GM18507 (cell line): ENCODE results near the gene ARMC12.
"Not testable (repeated sequence)": the region's sequence is repeated elsewhere in the genome, so short reads cannot be mapped to it uniquely, and the experiment has no call there.

Experiments
- DNase-seq: peaks from one replicate; pipeline ENCODE4 v3.0.0; 2011; ENCODE audit warnings: low read depth; ENCODE audit not compliant: insufficient read length; ENCODE audit errors: extremely low spot score
- FAIRE-seq: peaks from 2 replicates; lab custom pipeline; 2011; peaks lifted over from hg19 to GRCh38; lab: Jason Lieb, UNC

The ARMC12 gene

DNA sequence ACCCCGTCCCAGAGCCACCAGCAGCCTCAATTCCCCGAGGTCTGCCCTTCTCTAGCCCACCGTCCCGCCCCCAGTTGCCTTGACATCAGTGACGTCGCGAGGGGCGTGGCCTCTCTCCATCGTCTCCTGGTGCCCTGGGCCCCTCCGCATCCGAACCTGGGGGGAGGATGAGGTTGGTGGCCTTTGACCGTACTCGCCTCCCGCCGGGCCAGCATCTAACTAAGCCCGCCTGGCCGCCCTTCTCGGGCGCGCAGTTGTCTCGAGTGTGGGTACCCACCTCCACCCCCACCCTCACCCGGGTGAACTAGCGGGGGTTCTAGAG lies 5.5 kb upstream of the ARMC12 start:
- peak; percentile 83 for FAIRE-seq
- DNase-seq: peak; percentile 75

DNA sequence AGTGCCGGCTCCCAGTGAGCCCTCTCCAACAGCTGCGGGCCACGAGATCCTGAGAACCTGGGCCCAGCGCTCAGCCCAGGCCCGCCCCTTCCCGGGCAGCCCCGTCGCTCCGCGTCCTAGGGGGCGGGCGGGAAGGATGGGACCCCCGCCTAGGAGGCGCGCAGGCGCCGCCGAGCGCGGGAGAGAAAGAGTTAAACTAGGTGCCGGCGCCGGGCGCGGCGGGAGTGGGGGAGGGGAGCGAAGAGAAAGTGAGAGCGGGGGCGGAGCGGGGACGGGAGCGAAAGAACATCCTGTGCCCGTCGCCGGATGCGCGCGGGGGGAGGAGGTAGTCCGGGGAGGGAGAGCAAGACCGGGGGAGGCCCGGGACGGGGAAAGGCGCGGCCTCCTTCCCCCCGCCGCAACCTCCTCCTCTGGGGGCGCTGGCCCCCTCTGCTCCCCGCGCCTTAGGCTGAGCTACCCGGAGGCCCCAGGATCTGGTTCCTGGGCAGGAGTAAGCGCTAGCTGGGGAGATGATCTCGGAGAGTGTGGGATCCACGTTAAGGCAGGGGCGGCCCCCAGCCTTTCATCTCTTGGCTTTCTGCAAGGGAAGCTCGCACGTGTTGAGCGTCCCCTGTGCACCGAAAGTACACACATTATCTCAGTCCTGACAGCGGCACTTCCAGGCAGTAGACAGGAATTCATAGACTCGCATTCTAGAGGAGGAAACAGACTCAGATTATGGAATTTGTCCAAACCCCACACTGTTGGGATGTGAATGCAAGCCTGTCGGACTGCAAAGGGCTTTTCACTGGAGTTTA lies 4.9 kb upstream of the ARMC12 start:
- peak; percentile 75 for FAIRE-seq
- peak; percentile 83 for DNase-seq

DNA sequence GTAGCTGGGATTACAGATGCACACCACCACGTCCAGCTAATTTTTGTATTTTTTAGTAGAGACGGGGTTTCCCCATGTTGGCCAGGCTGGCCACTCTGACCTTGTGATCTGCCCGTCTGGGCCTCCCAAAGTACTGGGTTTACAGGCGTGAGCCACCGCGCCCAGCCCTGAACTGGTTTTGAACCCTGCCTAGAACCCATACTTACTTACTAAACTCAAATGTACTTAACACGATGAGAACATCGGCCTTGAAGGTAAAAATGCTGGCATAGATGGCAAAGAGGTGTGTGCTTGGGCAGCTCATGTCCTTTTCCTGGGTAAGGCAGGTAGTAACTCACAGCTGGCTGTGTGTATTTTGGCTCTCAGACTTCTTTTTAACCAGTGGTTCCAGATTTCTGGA lies 3.2 kb upstream of the ARMC12 start:
- no peak for DNase-seq
- no peak for FAIRE-seq

DNA sequence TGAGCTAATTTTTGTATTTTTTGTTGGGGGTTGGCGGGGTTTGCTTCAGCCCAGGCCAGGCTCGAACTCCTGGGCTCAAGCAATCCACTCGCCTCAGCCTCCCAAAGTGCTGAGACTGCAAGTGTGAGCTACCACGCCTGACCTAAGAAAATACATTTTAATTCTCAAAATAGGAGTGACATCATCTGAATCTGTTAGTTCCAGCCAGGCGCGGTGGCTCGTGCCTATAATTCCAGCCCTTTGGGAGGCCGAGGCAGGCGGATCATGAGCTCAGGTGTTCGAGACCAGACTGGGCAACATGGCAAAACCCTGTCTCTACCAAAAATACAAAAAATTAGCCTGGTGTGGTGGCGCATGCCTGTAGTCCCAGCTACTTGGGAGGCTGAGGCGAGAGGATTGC lies 2.5 kb upstream of the ARMC12 start:
- DNase-seq, FAIRE-seq: not testable (repeated sequence)

DNA sequence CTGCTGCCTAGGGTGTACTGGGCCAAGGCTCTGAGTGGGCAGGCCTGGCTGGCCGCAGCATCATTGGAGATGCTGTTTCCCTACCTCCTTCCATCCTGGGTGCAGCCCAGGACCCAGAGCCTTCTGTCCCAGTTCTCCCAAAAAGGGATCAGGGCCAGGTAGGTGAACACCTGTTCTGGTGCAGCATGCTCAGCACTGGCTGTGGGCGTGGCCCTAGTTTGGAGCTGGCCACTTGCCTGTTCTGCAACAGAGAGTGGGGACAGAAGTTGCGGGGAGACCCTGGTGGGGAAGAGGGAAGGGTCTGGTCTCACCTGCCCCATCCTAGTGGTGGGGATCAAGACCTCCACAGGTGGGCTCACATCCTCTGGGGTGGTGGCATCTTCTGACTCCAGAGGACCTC lies 1.4 kb upstream of the ARMC12 start:
- DNase-seq (no peak), FAIRE-seq (no peak)

DNA sequence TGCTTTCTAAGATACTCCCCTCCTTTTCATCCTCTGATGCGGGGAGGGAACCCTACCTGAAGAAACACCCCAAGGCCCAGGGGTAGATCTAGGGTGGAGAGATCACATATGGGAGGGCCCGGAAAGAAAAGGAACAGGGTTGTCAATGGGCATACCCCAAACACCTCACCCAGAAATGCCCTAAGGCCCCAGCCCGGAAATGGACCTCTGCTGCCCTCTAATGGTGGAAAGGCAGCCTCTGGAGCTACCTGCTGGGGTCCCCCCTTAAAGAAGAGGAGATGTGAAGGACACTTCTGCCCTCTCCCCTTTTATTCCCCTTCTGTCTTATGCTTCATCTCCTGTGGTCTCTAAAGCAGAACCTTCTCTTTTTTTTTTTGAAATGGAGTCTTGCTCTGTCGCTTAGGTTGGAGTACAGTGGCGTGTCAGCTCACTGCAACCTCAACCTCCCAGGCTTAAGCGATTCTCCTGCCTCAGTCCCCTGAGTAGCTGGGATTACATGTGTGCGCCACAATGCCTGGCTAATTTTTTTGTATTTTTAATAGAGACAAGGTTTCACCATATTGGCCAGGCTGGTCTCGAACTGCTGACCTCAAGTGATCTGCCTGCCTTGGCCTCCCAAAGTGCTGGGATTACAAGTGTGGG lies 458 bp upstream of the ARMC12 start:
- FAIRE-seq (peak; percentile 72), DNase-seq (no peak)

DNA sequence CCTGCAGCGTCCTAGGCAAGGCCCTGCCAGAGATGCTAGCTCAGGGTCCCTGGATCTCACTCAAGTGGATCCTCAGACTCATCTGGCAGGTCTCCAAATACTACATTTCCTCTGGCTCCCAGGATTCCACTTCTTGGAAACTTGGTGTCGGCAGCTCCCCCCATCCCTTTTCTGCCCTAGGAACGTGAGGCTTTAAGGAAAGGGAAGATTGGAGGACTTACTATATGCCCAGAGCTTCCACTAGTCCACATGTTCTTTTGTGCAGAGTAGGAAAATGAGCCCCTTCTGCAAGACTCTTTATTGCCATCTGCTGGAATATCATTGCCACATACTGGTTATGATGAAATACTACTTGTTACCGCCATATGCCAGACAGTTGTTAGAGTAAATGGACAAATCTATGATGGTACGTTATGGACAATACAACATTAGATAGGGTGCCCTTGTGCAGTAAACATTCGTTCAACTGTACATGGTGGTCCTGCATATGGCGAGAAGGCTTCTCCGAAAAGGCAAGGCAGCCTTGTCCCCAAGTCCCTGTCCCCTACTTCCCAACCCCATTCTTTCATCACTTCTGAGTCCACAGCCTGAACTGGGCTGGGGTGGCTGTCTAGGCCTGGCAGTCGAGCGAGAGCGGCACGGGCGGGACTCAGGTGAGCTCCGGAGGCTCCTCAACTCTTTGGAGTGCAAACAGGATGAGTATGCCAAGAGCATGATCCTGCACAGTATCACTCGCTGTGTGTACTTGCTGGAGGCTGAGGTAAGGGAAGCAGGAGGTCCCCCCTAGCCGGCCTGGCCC lies 780 bp downstream of the ARMC12 start:
- FAIRE-seq (peak; percentile 77), DNase-seq (no peak)

DNA sequence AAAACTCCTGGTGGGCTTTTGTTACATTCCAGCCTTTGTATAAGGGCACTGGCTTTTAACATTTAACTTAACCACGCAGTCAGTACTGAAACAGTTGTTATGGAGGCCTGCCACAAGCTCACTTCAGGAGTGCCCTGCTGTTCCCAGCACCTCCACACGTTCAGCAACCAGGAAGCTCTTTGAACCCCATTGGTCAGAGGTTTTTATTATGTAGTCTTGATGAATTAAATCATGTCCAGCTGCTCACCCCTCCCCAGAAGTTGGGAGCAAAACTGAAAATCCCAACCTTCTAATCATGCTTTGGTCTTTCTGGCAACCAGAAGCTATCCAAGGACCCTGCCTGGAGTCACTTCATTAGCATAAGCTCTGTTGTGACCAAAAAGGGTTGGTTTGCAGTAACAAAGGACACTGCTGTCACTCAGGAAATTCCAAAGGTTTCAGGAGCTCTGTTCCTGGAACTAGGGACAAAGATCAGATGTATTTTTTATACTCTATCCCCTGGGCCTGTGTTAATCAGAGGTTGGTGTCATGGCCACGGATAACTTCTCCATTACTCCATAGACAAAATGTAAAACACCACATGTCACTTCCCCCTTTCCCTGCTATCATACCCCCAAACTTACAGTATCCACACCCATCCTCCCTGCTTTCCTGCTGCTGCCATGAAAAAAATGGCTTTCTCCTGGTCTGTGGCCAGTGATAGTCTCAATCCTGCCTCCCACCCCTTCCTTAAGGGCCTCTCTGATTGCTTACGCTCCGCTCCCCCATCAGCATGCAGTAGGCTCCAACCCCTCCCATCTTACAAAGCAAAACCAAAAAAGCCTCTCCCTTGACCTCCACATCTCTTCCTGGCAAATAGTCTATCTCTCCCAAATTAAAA lies 3.1 kb downstream of the ARMC12 start:
- FAIRE-seq (no peak), DNase-seq (no peak)

DNA sequence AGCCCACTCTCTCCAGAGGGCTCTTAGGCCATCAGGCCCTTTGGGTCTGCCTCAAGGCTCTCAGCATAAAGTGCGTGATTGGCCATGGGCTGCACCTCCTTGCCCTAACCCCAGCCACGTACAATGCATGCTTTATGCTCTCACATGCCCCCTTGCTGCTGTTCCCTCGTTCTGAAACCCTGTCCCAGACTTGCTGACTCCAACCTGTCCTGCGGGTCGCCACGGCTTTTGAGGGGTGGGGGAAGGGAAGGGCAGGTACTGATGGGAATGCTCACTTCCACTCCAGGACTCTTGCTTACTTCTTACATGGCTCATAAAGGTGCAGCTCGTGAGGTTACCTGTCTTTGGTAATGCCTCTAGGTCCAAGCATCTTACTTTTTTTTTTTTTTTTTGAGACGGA lies 6.0 kb downstream of the ARMC12 start:
- no peak for FAIRE-seq
- DNase-seq: no peak

DNA sequence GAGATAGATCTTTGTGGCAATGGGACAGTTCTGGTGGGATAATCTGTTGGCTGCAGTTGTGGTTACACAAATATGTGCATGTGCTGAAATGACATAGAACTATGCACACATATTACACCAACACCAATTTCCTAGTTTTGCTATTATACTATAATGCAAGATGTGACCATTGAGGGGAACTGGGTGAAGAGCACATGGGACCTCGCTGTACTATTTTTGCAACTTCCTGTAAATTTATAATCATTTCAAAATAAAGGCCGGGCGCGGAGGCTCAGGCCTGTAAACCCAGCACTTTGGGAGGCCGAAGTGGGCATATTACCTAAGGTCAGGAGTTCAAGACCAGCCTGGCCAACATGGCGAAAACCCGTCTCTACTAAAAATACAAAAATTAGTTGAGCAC lies 8.7 kb downstream of the ARMC12 start:
- DNase-seq (no peak), FAIRE-seq (no peak)

DNA sequence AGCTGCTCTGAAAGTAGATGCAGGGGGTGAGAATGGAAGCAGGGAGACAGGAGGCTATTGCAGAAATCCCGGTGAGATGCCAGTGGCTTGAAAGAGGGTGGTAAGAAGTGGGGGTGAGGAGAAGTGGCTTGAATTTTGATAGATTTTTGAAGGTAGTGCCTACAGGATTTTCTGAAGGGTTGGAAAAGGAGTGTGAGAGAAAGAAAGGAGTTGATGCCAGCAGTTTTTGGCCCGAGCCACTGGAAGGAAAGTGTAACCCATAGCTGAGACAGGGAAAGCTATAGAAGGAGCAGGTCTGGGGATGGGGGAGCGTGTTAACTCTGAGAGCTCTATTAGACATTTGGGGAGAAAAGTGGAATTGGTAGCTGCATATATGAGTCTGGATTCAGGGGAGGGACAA lies 9.7 kb downstream of the ARMC12 start:
- no peak for FAIRE-seq
- DNase-seq: no peak

DNA sequence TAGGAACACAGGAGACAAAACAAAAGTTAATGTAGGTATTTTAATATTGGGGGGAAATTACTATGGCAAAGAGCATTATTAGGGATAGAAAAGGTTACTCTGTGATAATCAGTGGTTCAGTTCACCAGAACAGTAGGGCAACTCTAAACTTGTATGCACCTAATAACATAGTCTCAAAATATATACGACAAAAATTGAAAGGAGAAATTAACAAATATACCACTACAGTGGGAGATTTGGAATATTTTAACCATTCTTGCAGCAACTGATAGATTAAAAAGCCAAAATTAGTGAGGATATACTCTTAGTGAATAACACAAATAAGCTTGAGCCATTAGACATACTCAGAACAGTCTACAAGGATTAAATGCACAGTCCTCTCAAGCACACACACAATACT lies 11.0 kb downstream of the ARMC12 start:
- FAIRE-seq (no peak), DNase-seq (no peak)

DNA sequence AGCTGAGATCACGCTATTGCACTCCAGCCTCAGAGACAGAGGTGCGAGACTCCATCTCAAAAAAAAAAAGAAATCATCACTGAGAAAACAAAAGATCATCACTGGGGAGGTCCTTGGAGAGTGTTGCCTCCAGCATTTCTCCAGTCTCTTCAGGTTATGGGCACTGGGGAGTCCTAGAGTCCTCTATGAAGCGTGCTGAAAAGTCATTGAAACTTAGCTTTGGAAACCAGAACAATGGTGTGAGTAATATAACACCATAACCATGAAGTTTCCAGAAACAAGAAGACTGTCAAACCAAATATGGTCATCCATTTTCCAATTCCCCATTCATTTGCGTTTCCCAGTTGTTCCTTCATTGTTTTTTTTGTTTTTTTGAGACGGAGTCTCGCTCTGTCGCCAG lies 13.7 kb downstream of the ARMC12 start:
- FAIRE-seq (no peak), DNase-seq (no peak)

DNA sequence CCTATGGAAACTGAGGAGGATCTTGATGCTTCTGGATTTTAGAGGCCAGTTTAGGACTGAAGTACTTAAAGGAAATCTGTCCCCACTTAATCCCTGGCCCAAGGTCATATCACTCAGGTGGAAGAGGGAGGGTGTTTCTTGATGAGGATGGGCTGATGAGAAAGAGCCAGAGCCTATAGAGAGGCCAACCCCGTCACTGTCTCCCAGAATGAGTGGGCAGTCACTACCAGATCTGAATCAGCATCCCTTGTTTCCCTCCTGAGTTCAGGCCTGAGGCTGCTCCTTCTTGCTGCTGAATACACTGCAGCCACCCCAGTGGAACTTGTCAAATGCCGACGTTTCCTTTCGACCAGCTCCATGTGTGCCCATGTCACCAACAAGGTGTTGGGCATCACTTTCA lies 14.8 kb downstream of the ARMC12 start:
- DNase-seq (no peak), FAIRE-seq (no peak)

DNA sequence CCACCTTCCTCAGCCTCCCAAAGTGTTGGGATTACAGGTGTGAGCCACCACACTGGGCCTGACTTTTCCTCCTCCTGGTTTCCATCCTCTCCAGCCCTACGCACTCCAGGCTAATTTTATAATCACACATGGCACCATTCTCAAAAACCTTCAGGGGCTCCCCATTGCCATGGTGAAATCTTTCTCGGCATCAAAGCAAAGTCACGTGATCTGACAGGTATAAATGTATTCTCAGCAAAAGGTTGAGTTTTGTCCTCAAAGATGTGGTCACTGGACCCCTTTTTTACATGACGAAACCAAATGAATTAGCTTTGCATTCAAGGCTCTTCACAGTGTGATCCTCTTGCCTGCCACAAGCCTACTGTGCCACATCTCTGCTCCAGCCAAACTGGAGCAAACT lies 15.5 kb downstream of the ARMC12 start:
- no peak for FAIRE-seq
- no peak for DNase-seq

DNA sequence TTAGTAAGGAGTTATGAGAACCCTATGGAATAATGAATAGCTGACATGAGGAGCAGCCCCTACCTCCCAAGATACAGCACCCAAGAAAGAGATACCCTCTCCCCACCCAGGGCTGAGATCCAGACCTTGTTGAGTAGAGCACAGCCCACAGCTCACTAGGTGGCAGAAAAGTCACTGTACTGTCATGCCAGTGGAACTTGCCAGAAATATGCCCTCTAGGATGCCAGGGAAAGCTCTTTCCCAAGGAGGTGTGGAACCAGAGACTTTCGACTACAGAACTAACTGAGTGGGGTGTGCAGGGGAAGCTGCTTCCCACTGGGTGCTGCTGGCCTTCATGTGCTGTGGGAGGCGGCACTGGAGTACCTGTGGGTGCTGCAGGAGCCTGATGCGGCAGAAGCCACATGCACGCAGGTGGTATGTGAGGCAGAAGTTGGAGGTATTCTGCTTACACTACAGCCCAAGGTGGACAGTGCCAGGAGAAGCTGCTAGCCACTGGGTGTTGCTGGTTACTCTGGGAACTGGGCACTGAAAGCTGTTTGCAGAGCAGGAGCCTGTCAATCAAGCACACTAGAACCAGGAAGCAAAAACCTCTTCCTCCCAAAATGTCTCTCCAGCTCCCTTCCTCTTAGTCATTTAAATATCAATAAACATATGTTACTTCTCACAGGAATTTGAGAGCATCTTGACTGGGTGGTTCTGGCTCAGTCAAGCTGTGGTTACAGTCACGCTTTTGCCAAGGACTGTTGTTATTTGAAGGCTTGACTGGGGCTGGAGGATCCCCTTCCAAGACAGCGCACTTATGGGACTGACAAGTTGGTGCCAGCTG lies 17.8 kb downstream of the ARMC12 start:
- FAIRE-seq: no peak
- DNase-seq: no peak

DNA sequence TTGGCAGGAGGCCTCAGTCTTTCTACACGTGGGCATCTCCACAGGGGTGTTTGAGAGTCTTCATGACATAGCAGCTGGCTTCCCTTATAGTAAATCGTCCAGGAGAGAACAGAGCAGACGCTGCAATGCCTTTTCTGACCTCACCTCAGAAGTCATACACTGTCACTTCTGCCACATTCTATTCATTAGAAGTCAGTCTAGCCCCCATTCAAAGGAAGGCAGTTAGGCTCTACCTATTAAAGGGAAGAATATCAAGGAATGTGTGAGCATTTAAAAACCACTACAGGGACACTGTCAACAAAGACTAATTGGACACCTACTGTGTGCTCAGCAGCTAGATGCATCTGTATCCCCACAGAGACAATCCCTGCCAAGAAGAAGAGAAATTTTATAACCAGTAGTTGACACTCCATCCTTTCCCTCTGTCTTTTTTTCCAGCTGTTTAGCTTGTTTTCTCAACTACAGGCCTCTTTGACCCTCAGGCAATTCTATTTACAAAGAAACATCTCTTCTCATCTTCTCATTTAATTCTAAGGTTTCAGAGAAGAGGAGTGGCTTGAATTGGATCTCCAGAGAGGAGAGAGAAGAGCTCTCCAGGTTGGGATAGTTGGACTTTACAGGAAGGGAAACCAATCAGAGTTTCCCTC lies 18.6 kb downstream of the ARMC12 start:
- FAIRE-seq (no peak), DNase-seq (no peak)

DNA sequence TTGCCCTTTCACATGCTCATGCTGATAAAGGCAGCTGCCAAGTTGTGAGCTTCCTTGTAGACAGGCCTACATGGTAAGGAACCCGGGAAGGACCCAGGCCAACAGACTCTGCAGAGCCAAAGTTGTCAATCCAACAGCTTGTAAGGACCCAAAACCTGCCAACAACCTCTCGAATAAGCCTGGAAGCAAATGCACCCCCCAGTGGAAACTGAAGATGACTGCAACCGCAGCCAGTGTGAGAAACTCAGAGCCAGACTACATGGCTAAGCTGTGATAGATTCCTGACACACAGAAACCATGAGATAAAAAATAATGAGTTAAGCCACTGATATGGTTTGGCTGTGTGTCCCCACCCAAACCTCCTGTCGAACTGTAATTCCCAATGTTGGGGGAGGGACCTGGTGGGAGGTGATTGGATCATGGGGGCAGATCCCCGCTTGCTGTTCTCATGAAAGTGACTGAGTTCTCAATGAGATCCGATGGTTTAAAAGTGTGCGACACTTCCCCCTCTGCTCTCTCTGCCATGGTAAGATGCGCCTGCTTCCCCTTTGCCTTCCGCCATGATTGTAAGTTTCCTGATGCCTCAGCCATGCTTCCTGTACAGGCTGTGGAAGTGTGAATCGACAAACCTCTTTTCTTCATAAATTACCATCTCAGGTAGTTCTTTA lies 20.8 kb downstream of the ARMC12 start:
- DNase-seq: peak; percentile 37
- FAIRE-seq: peak; percentile 55
